ENCODE data around the gene DNM2.

The DNM2 gene

GRCh38 chr19:10808937-10809649 lies 91.2 kb downstream of the DNM2 start:
- TF ChIP-seq REST (IDR thresholded peaks at IDR 0.05; ENCODE audit: insufficient read depth in 1 of 2, low read depth in 2 of 2, low read length in 2 of 2) (no peak), FOXP2 (optimal IDR thresholded peaks at IDR 0.05; ENCODE audit: borderline replicate concordance, extremely low read depth, extremely low read length, insufficient read depth) (no peak), SIN3A (IDR thresholded peaks at IDR 0.05; ENCODE audit: borderline replicate concordance, insufficient read depth, low read length) (no peak), POLR2AphosphoS5 (IDR thresholded peaks at IDR 0.05; ENCODE audit: low read depth, low read length) (no peak), TAF1 (IDR thresholded peaks at IDR 0.05; ENCODE audit: borderline replicate concordance, insufficient read depth, low read length) (no peak)

- TF ChIP-seq SIN3A (IDR thresholded peaks at IDR 0.05; ENCODE audit: borderline replicate concordance, insufficient read depth, low read length): no peak
- no peak for TF ChIP-seq POLR2AphosphoS5 (IDR thresholded peaks at IDR 0.05; ENCODE audit: low read depth, low read length)
- no peak for TF ChIP-seq REST (IDR thresholded peaks at IDR 0.05; ENCODE audit: insufficient read depth in 1 of 2, low read depth in 2 of 2, low read length in 2 of 2)
- no peak for TF ChIP-seq FOXP2 (optimal IDR thresholded peaks at IDR 0.05; ENCODE audit: borderline replicate concordance, extremely low read depth, extremely low read length, insufficient read depth)
- no peak for TF ChIP-seq TAF1 (IDR thresholded peaks at IDR 0.05; ENCODE audit: borderline replicate concordance, insufficient read depth, low read length)
Observed at GRCh38 chr19:10809651-10810285, 91.9 kb downstream of the DNM2 start.

- no peak for TF ChIP-seq FOXP2 (optimal IDR thresholded peaks at IDR 0.05; ENCODE audit: borderline replicate concordance, extremely low read depth, extremely low read length, insufficient read depth)
- TF ChIP-seq SIN3A (IDR thresholded peaks at IDR 0.05; ENCODE audit: borderline replicate concordance, insufficient read depth, low read length): no peak
- no peak for TF ChIP-seq TAF1 (IDR thresholded peaks at IDR 0.05; ENCODE audit: borderline replicate concordance, insufficient read depth, low read length)
- no peak for TF ChIP-seq REST (IDR thresholded peaks at IDR 0.05; ENCODE audit: insufficient read depth in 1 of 2, low read depth in 2 of 2, low read length in 2 of 2)
- TF ChIP-seq POLR2AphosphoS5 (IDR thresholded peaks at IDR 0.05; ENCODE audit: low read depth, low read length): no peak
Observed at GRCh38 chr19:10811391-10812111, 93.7 kb downstream of the DNM2 start.

GRCh38 chr19:10812196-10812595 lies 94.3 kb downstream of the DNM2 start:
- no peak for TF ChIP-seq FOXP2 (optimal IDR thresholded peaks at IDR 0.05; ENCODE audit: borderline replicate concordance, extremely low read depth, extremely low read length, insufficient read depth)
- no peak for TF ChIP-seq TAF1 (IDR thresholded peaks at IDR 0.05; ENCODE audit: borderline replicate concordance, insufficient read depth, low read length)
- TF ChIP-seq POLR2AphosphoS5 (IDR thresholded peaks at IDR 0.05; ENCODE audit: low read depth, low read length): no peak
- no peak for TF ChIP-seq REST (IDR thresholded peaks at IDR 0.05; ENCODE audit: insufficient read depth in 1 of 2, low read depth in 2 of 2, low read length in 2 of 2)
- no peak for TF ChIP-seq SIN3A (IDR thresholded peaks at IDR 0.05; ENCODE audit: borderline replicate concordance, insufficient read depth, low read length)
